ENCODE measurements around the gene SLC7A6OS. TPM values are rescaled to one million over a fixed set of nuclear protein-coding genes. Genes with fewer than 3 reads are reported as not detected.

Gene SLC7A6OS
- total RNA-seq, 1 experiment from 2014 or later, result 24.5 TPM

- Histone ChIP-seq H3K79me2 (ENCODE audit: insufficient read depth, low read length) (no peaks in the 10 kb centered on the region), H3K4me1 (ENCODE audit: insufficient read depth, low read length) (no peaks in the 10 kb centered on the region), H3K79me1 (ENCODE audit: insufficient read depth, low read depth, low read length, poor library complexity, severe bottlenecking) (no peaks in the 10 kb centered on the region), H3K56ac (ENCODE audit: insufficient read length, low read depth, low read length) (no peak overlapping the region), H4K5ac (ENCODE audit: insufficient read length, low read depth, low read length) (no peak overlapping the region), H4K91ac (ENCODE audit: insufficient read length, low read depth, low read length) (no peak overlapping the region), H3K9me3 (ENCODE audit: control insufficient read depth, low read depth, low read length) (no peaks in the 10 kb centered on the region), H2BK5ac (ENCODE audit: insufficient read length, low read length) (no peak overlapping the region), H3K4ac (ENCODE audit: low read depth, low read length) (no peak overlapping the region), H3K18ac (ENCODE audit: insufficient read length, low read depth, low read length) (no peak overlapping the region), H3K14ac (ENCODE audit: insufficient read depth, low read length) (no peak overlapping the region), H3T11ph (ENCODE audit: low read length) (no peak overlapping the region), H2BK12ac (ENCODE audit: insufficient read length, low read depth, low read length) (no peak overlapping the region), H3K23me2 (ENCODE audit: insufficient read length, low read depth, low read length, poor library complexity, severe bottlenecking) (no peaks in the 10 kb centered on the region), H2AFZ (ENCODE audit: low read length) (no peak overlapping the region), H3K27ac (ENCODE audit: insufficient read length, low read depth, low read length) (no peak overlapping the region), H4K20me1 (ENCODE audit: control insufficient read depth, insufficient read depth, insufficient read length) (no peaks in the 10 kb centered on the region), H2BK120ac (ENCODE audit: low read depth, low read length, poor library complexity, severe bottlenecking) (no peak overlapping the region), H2BK20ac (ENCODE audit: low read depth, low read length, poor library complexity, severe bottlenecking) (no peak overlapping the region), H2BK15ac (ENCODE audit: low read depth, low read length) (no peak overlapping the region), H3K4me2 (ENCODE audit: insufficient read depth, insufficient read length, low read length) (no peak overlapping the region), H4K8ac (replicated peaks; ENCODE audit: insufficient read length, low read depth, low read length) (no peak overlapping the region), H3K9ac (ENCODE audit: extremely low read depth, insufficient read length, low read length) (no peak overlapping the region), H3K27me3 (ENCODE audit: insufficient read depth, low read length) (no peaks in the 10 kb centered on the region; the same call in 1 of the 2 replicates), H3K23ac (ENCODE audit: insufficient read length, low read depth, low read length) (no peak overlapping the region), H2AK5ac (ENCODE audit: insufficient read length, low read length) (no peak overlapping the region)
- no peak for DNase-seq
- Mint-ChIP-seq H3K9me3 (no peaks in the 10 kb centered on the region), H3K36me3 (ENCODE audit: insufficient read depth in 1 of 3, low read depth in 3 of 3) (peaks cover 8 to 51% (median 32%) of the 10 kb centered on the region in 3 experiments; a peak in 6 of 7 replicates), H3K4me3 (no peak overlapping the region), H3K27me3 (ENCODE audit: low read depth) (no peaks in the 10 kb centered on the region), H3K27ac (peak overlapping the region in 2 of 3 experiments; percentile 43 to 63; a peak in 4 of 7 replicates), H3K4me1 (peaks cover 3 to 6% of the 10 kb centered on the region in 2 experiments; a peak in 3 of 4 replicates)
- no CpG with 5 or more reads among the region's 7 CpGs for WGBS (ENCODE audit: extremely low coverage, insufficient read length, low lambda C conversion rate)
- TF ChIP-seq, protein P1, sequence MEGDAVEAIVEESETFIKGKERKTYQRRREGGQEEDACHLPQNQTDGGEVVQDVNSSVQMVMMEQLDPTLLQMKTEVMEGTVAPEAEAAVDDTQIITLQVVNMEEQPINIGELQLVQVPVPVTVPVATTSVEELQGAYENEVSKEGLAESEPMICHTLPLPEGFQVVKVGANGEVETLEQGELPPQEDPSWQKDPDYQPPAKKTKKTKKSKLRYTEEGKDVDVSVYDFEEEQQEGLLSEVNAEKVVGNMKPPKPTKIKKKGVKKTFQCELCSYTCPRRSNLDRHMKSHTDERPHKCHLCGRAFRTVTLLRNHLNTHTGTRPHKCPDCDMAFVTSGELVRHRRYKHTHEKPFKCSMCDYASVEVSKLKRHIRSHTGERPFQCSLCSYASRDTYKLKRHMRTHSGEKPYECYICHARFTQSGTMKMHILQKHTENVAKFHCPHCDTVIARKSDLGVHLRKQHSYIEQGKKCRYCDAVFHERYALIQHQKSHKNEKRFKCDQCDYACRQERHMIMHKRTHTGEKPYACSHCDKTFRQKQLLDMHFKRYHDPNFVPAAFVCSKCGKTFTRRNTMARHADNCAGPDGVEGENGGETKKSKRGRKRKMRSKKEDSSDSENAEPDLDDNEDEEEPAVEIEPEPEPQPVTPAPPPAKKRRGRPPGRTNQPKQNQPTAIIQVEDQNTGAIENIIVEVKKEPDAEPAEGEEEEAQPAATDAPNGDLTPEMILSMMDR (conservative IDR thresholded peaks at IDR 0.05), result no peak
These were observed 21.8 kb upstream of the SLC7A6OS start for GRCh38 chr16:68332411-68333121.
